BLaER1 (cell line): ENCODE measurements around the gene PACC1.

Source experiments
- H3K27ac ChIP-seq: shearing (Covaris generic); formaldehyde crosslinking; 2 replicates; pipeline ENCODE4 v1.8.1; 2022
- H3K27me3 ChIP-seq: shearing (Covaris generic); formaldehyde crosslinking; 2 replicates; pipeline ENCODE4 v1.8.1; 2022
- H3K36me3 ChIP-seq: shearing (Covaris generic); formaldehyde crosslinking; 2 replicates; pipeline ENCODE4 v1.8.1; 2022
- H3K4me1 ChIP-seq: shearing (Covaris generic); formaldehyde crosslinking; 2 replicates; pipeline ENCODE4 v1.8.1; 2022
- H3K4me2 ChIP-seq: shearing (Covaris generic); formaldehyde crosslinking; 2 replicates; pipeline ENCODE4 v1.8.1; 2022
- H3K4me3 ChIP-seq: shearing (Covaris generic); formaldehyde crosslinking; 2 replicates; pipeline ENCODE4 v1.8.1; 2022
- H3K9ac ChIP-seq: shearing (Covaris generic); formaldehyde crosslinking; 2 replicates; pipeline ENCODE4 v1.8.1; 2022
- H3K9me3 ChIP-seq: shearing (Covaris generic); formaldehyde crosslinking; 2 replicates; pipeline ENCODE4 v1.8.1; 2022
- H4K20me1 ChIP-seq: shearing (Covaris generic); formaldehyde crosslinking; 2 replicates; pipeline ENCODE4 v1.8.1; 2022
- Cebpa-rat ChIP-seq: shearing (Covaris generic); IDR thresholded peaks from 2 replicates; pipeline ENCODE4 v1.8.1; 2022

PACC1 gene

DNA sequence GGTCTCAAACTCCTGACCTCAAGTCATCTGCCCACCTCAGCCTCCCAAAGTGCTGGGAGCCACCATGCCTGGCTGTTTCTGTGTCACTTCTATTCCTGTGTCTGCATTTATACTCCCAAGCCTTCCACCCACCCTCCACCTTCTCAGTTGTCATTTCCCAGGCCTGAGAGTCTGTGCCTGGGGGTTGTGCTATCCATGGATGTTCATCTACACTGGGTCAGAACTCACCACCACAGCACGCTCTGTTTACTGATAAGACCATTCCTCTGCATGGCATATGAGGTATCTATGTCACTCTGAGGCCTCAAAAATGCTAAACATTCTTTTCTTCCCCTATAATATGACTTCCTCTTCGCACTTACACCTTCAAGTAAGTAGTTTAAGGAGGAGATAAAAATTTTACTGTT is 24.1 kb upstream of the PACC1 start:
- no peak overlapping the region for H3K9ac ChIP-seq
- H4K20me1 ChIP-seq, result peaks cover 63% of the 10 kb centered on the region
- peaks cover 14% of the 10 kb centered on the region for H3K4me1 ChIP-seq
- H3K4me3 ChIP-seq, result no peak overlapping the region
- H3K4me2 ChIP-seq, result no peak overlapping the region
- no peaks in the 10 kb centered on the region for H3K9me3 ChIP-seq
- H3K27ac ChIP-seq, result no peak overlapping the region
- peaks cover 18% of the 10 kb centered on the region for H3K36me3 ChIP-seq
- TF ChIP-seq Cebpa-rat, result no peak
- no peaks in the 10 kb centered on the region for H3K27me3 ChIP-seq

DNA sequence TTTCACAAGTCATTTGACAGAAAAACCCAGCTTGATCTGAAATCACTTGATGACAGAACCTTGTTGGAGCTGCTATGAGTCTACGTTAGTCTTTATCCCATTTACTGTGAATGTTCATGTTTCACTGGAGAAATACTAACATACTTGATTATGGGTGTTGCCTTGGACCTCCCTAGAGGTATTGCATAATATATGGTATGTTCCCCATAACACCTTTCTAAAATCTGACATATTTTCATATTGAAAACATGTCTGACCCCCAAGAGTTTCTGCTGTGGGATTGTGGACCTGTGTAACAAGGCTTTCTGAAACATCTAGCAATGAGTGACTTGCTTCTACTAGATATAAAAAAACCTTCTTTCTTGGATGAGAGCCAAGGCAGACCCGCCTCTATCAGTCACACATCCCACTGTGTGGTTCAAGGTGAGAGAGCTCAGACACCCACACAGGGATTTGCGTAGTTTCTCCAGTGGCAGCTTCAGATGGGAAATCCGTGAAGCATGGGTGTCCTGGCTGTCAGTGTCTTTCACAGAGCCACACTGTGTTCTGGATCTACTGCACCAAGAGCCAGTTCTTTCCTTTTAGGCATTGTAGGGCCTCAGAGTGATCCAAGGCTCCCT is 22.6 kb upstream of the PACC1 start:
- no peak overlapping the region for H3K4me2 ChIP-seq
- peaks cover 64% of the 10 kb centered on the region for H4K20me1 ChIP-seq
- H3K27me3 ChIP-seq, result no peaks in the 10 kb centered on the region
- peaks cover 21% of the 10 kb centered on the region for H3K4me1 ChIP-seq
- H3K9ac ChIP-seq, result no peak overlapping the region
- no peaks in the 10 kb centered on the region for H3K9me3 ChIP-seq
- H3K4me3 ChIP-seq, result no peak overlapping the region
- no peak overlapping the region for H3K27ac ChIP-seq
- peaks cover 5% of the 10 kb centered on the region for H3K36me3 ChIP-seq
- 0 out of 2 replicates have a peak, but pooled peaks have one; percentile 11 for TF ChIP-seq Cebpa-rat

- no peak for TF ChIP-seq Cebpa-rat
- H3K9me3 ChIP-seq, result no peaks in the 10 kb centered on the region
- H3K9ac ChIP-seq, result no peak overlapping the region
- H3K4me3 ChIP-seq, result no peak overlapping the region
- no peaks in the 10 kb centered on the region for H3K27me3 ChIP-seq
- peaks cover 30% of the 10 kb centered on the region for H3K4me1 ChIP-seq
- peaks cover 57% of the 10 kb centered on the region for H4K20me1 ChIP-seq
- no peaks in the 10 kb centered on the region for H3K36me3 ChIP-seq
- H3K27ac ChIP-seq, result no peak overlapping the region
- no peak overlapping the region; the same call in 1 of the 2 replicates for H3K4me2 ChIP-seq
Measured at GRCh38 chr1:212434992-212435391, 20.3 kb upstream of the PACC1 start.

- Histone ChIP-seq H3K36me3 (no peaks in the 10 kb centered on the region), H3K9ac (peak overlapping the region; percentile 90), H3K4me3 (peak overlapping the region; percentile 79), H3K4me1 (peaks cover 30% of the 10 kb centered on the region), H4K20me1 (peaks cover 51% of the 10 kb centered on the region), H3K27ac (peak overlapping the region; percentile 87; the same call in 1 of the 2 replicates), H3K27me3 (no peaks in the 10 kb centered on the region), H3K4me2 (peak overlapping the region; percentile 86), H3K9me3 (no peaks in the 10 kb centered on the region)
- TF ChIP-seq Cebpa-rat, result no peak
Measured at GRCh38 chr1:212433577-212434462, 19.1 kb upstream of the PACC1 start.

- Histone ChIP-seq H3K9ac (peak within 1 kb of the TSS; percentile 90), H4K20me1 (peaks cover 42% of the 10 kb centered on the region), H3K4me3 (peak within 1 kb of the TSS; percentile 79), H3K36me3 (no peaks in the 10 kb centered on the region), H3K4me1 (peaks cover 30% of the 10 kb centered on the region), H3K9me3 (no peaks in the 10 kb centered on the region), H3K27me3 (no peaks in the 10 kb centered on the region), H3K4me2 (peak within 1 kb of the TSS; percentile 86), H3K27ac (peak within 1 kb of the TSS; percentile 87)
- TF ChIP-seq Cebpa-rat, result no peak
Measured at GRCh38 chr1:212432661-212433576, 18.2 kb upstream of the PACC1 start, which contains the start of gene NENF. Gene NENF, plus strand, starts transcription at chr1:212432920. Its CDS starts 24 bp downstream, at chr1:212432944.

DNA sequence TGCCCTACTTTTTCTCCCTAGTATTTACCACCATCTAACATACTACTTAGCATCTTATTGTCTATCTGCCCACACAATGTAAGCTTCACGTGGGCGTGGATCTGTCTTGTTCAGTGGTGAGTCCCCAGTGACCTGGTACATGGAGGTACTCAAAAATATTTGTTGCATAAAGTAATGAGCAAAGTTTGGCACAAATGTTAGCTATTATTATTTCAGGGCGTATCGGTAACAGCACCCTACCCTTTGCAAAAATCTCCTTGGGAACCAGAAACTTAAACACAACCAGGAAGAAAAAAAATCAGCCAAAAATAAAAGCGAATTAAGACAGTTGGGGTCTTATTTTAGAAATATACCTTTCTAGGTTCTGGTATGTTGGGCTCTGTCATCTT is 17.6 kb upstream of the PACC1 start:
- peak overlapping the region; percentile 79 for H3K4me3 ChIP-seq
- H3K36me3 ChIP-seq, result no peaks in the 10 kb centered on the region
- H3K27ac ChIP-seq, result peak overlapping the region; percentile 87; the same call in 1 of the 2 replicates
- peak overlapping the region; percentile 86 for H3K4me2 ChIP-seq
- TF ChIP-seq Cebpa-rat, result no peak
- peak overlapping the region; percentile 90 for H3K9ac ChIP-seq
- peaks cover 36% of the 10 kb centered on the region for H4K20me1 ChIP-seq
- H3K4me1 ChIP-seq, result peaks cover 30% of the 10 kb centered on the region
- H3K9me3 ChIP-seq, result no peaks in the 10 kb centered on the region
- no peaks in the 10 kb centered on the region for H3K27me3 ChIP-seq

GRCh38 chr1:212431644-212432043 is 17.0 kb upstream of the PACC1 start:
- Histone ChIP-seq H3K4me1 (peaks cover 30% of the 10 kb centered on the region), H3K27ac (no peak overlapping the region), H3K4me2 (no peak overlapping the region), H3K9ac (no peak overlapping the region), H4K20me1 (peaks cover 30% of the 10 kb centered on the region), H3K4me3 (no peak overlapping the region), H3K9me3 (no peaks in the 10 kb centered on the region), H3K36me3 (no peaks in the 10 kb centered on the region), H3K27me3 (no peaks in the 10 kb centered on the region)
- no peak for TF ChIP-seq Cebpa-rat

GRCh38 chr1:212430955-212431394 is 16.3 kb upstream of the PACC1 start:
- 0 out of 2 replicates have a peak overlapping the region, but pooled peaks have one; percentile 3 for H3K4me2 ChIP-seq

GRCh38 chr1:212430416-212430815 is 15.7 kb upstream of the PACC1 start:
- Histone ChIP-seq H3K9me3 (no peaks in the 10 kb centered on the region), H3K27ac (no peak overlapping the region), H3K4me2 (no peak overlapping the region)

More at GRCh38 chr1:212430955-212431394, 16.3 kb upstream of the PACC1 start:
- no peaks in the 10 kb centered on the region for H3K9me3 ChIP-seq
- H3K27me3 ChIP-seq, result no peaks in the 10 kb centered on the region
- no peaks in the 10 kb centered on the region for H3K36me3 ChIP-seq
- no peak overlapping the region for H3K27ac ChIP-seq
- H4K20me1 ChIP-seq, result peaks cover 23% of the 10 kb centered on the region; the same call in 1 of the 2 replicates
- H3K4me3 ChIP-seq, result no peak overlapping the region
- peaks cover 30% of the 10 kb centered on the region for H3K4me1 ChIP-seq
- no peak for TF ChIP-seq Cebpa-rat
- H3K9ac ChIP-seq, result no peak overlapping the region

More at GRCh38 chr1:212430416-212430815, 15.7 kb upstream of the PACC1 start:
- Histone ChIP-seq H3K36me3 (no peaks in the 10 kb centered on the region), H4K20me1 (peaks cover 17% of the 10 kb centered on the region; the same call in 1 of the 2 replicates), H3K4me1 (peaks cover 30% of the 10 kb centered on the region), H3K4me3 (no peak overlapping the region), H3K27me3 (no peaks in the 10 kb centered on the region), H3K9ac (no peak overlapping the region)
- TF ChIP-seq Cebpa-rat, result no peak
